ENCODE data around the gene OR8B4.
A peak's percentile ranks its signal among the peaks of the same experiment; 100 is the strongest.
"Not testable (repeated sequence)": the region's sequence is repeated elsewhere in the genome, so short reads cannot be mapped to it uniquely, and the experiment has no call there.

Gene OR8B4
- total RNA-seq, result 0 reads per million in 4 donors

GRCh38 chr11:124424384-124424921 is at the start of gene OR8B4:
Gene OR8B4, minus strand, starts transcription at chr11:124424871. Its CDS starts 0 bp downstream, at chr11:124424871.
- no peak for DNase-seq

- DNase-seq, result no peak
Observed at GRCh38 chr11:124474079-124474478, 49.4 kb upstream of the OR8B4 start.

GRCh38 chr11:124473476-124473875 is 48.8 kb upstream of the OR8B4 start:
- no peak for DNase-seq

- no peak for DNase-seq
Observed at GRCh38 chr11:124470561-124471227, 46.0 kb upstream of the OR8B4 start.

- no peak for DNase-seq
Observed at GRCh38 chr11:124467381-124467927, 42.8 kb upstream of the OR8B4 start.

GRCh38 chr11:124465368-124465767 is 40.7 kb upstream of the OR8B4 start:
- DNase-seq, result no peak

GRCh38 chr11:124463990-124464389 is 39.3 kb upstream of the OR8B4 start:
- DNase-seq, result no peak

GRCh38 chr11:124463324-124463723 is 38.7 kb upstream of the OR8B4 start:
- no peak for DNase-seq

- DNase-seq, result no peak
Observed at GRCh38 chr11:124460459-124460858, 35.8 kb upstream of the OR8B4 start.

- not testable (repeated sequence) for DNase-seq
Observed at GRCh38 chr11:124459379-124459778, 34.7 kb upstream of the OR8B4 start.

GRCh38 chr11:124454552-124454951 is 29.9 kb upstream of the OR8B4 start:
- no peak for DNase-seq

- no peak for DNase-seq
Observed at GRCh38 chr11:124446916-124447315, 22.2 kb upstream of the OR8B4 start.

GRCh38 chr11:124445646-124446150 is 21.0 kb upstream of the OR8B4 start, which contains the start of gene OR8B8:
Gene OR8B8, minus strand, starts transcription at chr11:124445696. Its CDS starts 4,611 bp downstream, at chr11:124441085.
- DNase-seq, result no peak

GRCh38 chr11:124442847-124443246 is 18.2 kb upstream of the OR8B4 start:
- no peak for DNase-seq

- no peak for DNase-seq
Observed at GRCh38 chr11:124442442-124442841, 17.8 kb upstream of the OR8B4 start.

- DNase-seq, result no peak
Observed at GRCh38 chr11:124441519-124441918, 16.8 kb upstream of the OR8B4 start.

- DNase-seq, result no peak
Observed at GRCh38 chr11:124441081-124441480, 16.4 kb upstream of the OR8B4 start.

GRCh38 chr11:124440608-124441007 is 15.9 kb upstream of the OR8B4 start:
- no peak for DNase-seq

GRCh38 chr11:124434699-124435098 is 10.0 kb upstream of the OR8B4 start:
- no peak for DNase-seq

- no peak for DNase-seq
Observed at GRCh38 chr11:124429599-124429998, 4.9 kb upstream of the OR8B4 start.

- DNase-seq, result no peak
Observed at GRCh38 chr11:124421043-124421442, 3.6 kb downstream of the OR8B4 start.

GRCh38 chr11:124415356-124415923 is 9.2 kb downstream of the OR8B4 start:
- DNase-seq, result peak in 1 of 5 donors; percentile 4

- DNase-seq, result no peak
Observed at GRCh38 chr11:124409906-124410305, 14.8 kb downstream of the OR8B4 start.

GRCh38 chr11:124405581-124405980 is 19.1 kb downstream of the OR8B4 start:
- no peak for DNase-seq
